ENCODE measurements around the gene CYCS.
A peak's percentile ranks its signal among the peaks of the same experiment; 100 is the strongest.

DNA sequence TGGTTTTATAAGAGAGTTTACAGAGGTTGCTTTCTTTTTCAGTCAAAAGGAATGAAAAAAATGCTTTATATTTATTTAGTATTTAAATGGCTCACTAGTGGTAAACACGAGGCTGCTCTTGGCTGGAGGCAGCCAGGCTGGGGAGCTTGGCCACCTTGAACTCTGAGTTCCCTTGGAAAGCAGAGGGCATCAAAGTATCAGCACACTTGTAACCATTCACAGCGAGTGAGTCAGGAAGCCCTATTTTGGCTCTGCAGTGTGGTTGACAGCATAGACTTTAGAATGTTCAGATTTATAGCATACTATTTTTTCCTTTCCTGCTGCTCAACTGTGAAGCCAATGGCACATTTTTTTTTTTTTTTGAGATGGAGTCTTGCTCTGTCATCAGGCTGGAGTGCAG is 51.6 kb downstream of the CYCS start:
- peak in 1 of 2 donors; percentile 14 for TF ChIP-seq POLR2A (IDR thresholded peaks at IDR 0.05)
- TF ChIP-seq, protein P1, sequence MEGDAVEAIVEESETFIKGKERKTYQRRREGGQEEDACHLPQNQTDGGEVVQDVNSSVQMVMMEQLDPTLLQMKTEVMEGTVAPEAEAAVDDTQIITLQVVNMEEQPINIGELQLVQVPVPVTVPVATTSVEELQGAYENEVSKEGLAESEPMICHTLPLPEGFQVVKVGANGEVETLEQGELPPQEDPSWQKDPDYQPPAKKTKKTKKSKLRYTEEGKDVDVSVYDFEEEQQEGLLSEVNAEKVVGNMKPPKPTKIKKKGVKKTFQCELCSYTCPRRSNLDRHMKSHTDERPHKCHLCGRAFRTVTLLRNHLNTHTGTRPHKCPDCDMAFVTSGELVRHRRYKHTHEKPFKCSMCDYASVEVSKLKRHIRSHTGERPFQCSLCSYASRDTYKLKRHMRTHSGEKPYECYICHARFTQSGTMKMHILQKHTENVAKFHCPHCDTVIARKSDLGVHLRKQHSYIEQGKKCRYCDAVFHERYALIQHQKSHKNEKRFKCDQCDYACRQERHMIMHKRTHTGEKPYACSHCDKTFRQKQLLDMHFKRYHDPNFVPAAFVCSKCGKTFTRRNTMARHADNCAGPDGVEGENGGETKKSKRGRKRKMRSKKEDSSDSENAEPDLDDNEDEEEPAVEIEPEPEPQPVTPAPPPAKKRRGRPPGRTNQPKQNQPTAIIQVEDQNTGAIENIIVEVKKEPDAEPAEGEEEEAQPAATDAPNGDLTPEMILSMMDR (IDR thresholded peaks at IDR 0.05) = no peak

Data from thyroid gland (tissue), 4 donors.